Activated T-cell treated with anti-CD3 and anti-CD28 coated beads for 48 hours (primary cell): ENCODE measurements around the gene DCAF8L2.
"Not testable (repeated sequence)": the region's sequence is repeated elsewhere in the genome, so short reads cannot be mapped to it uniquely, and the experiment has no call there.

ENCODE experiments used
- DNase-seq: peaks from one replicate; pipeline ENCODE4 v3.0.0-alpha.2; 2020; ENCODE audit warnings: low read depth

DCAF8L2 gene

GRCh38 chrX:27679281-27679680, 89.1 kb downstream of the DCAF8L2 start:
- no peak for DNase-seq

- no peak for DNase-seq
Measured at GRCh38 chrX:27680726-27681125, 90.6 kb downstream of the DCAF8L2 start.

- not testable (repeated sequence) for DNase-seq
Measured at GRCh38 chrX:27683566-27684208, 93.5 kb downstream of the DCAF8L2 start.

- no peak for DNase-seq
Measured at GRCh38 chrX:27694667-27695066, 104.5 kb downstream of the DCAF8L2 start.

GRCh38 chrX:27706526-27706925, 116.4 kb downstream of the DCAF8L2 start:
- DNase-seq = no peak

- no peak for DNase-seq
Measured at GRCh38 chrX:27715610-27716009, 125.5 kb downstream of the DCAF8L2 start.

- DNase-seq = no peak
Measured at GRCh38 chrX:27728291-27728690, 138.1 kb downstream of the DCAF8L2 start.

GRCh38 chrX:27731962-27732361, 141.8 kb downstream of the DCAF8L2 start:
- no peak for DNase-seq

- DNase-seq = no peak
Measured at GRCh38 chrX:27735914-27736313, 145.8 kb downstream of the DCAF8L2 start.

- no peak for DNase-seq
Measured at GRCh38 chrX:27740933-27741332, 150.8 kb downstream of the DCAF8L2 start.

GRCh38 chrX:27743521-27743920, 153.4 kb downstream of the DCAF8L2 start:
- DNase-seq = not testable (repeated sequence)

GRCh38 chrX:27746516-27746915, 156.4 kb downstream of the DCAF8L2 start:
- DNase-seq = no peak

- DNase-seq = not testable (repeated sequence)
Measured at GRCh38 chrX:27750298-27750697, 160.2 kb downstream of the DCAF8L2 start.

GRCh38 chrX:27751976-27752375, 161.8 kb downstream of the DCAF8L2 start:
- DNase-seq = no peak

GRCh38 chrX:27765718-27766117, 175.6 kb downstream of the DCAF8L2 start:
- no peak for DNase-seq

- DNase-seq = no peak
Measured at GRCh38 chrX:27767387-27767786, 177.2 kb downstream of the DCAF8L2 start.

- DNase-seq = no peak
Measured at GRCh38 chrX:27775984-27776383, 185.8 kb downstream of the DCAF8L2 start.

GRCh38 chrX:27796640-27797257, 206.6 kb downstream of the DCAF8L2 start:
- no peak for DNase-seq

- DNase-seq = no peak
Measured at GRCh38 chrX:27797575-27797974, 207.4 kb downstream of the DCAF8L2 start.
